NB4 (cell line): ENCODE results near the gene CACNA2D4.

Source experiments
- POLR2A ChIP-seq: IDR thresholded peaks from 2 replicates; pipeline ENCODE4 v1.6.1; 2011; ENCODE audit warnings: mild to moderate bottlenecking; ENCODE audit not compliant: insufficient read length; ENCODE audit errors: extremely low read depth
- TF ChIP-seq, protein P1 (sequence below): IDR thresholded peaks from 2 replicates; pipeline ENCODE4 v1.6.1; 2011; ENCODE audit warnings: low read depth, low read length

DNA sequence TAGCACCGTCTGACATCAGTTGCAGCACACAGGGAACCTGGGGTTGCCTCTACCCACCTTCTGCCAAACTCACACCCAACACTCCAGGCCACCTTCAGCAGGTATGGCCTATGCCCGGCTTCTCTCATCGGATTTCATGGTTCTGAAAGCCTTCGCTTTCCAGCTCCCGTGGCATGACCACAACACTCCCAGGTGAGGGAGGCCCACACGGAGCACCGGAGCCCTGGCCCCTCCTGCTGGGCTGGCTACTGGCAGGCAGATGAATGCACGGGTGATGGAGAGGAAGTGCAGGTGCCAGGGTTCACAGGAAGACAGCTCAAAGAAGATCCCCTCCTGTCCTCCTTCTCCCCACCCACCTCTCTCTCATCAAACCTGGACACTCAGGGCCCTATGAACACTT, 37.2 kb downstream of the CACNA2D4 start:
- no peak for TF ChIP-seq POLR2A
- TF ChIP-seq, protein P1, sequence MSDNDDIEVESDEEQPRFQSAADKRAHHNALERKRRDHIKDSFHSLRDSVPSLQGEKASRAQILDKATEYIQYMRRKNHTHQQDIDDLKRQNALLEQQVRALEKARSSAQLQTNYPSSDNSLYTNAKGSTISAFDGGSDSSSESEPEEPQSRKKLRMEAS, result no peak
